ENCODE data around the gene KCTD1. TPM values are rescaled to one million over a fixed set of nuclear protein-coding genes. Genes with fewer than 3 reads are reported as not detected.

Gene KCTD1
- total RNA-seq, 1 donor from 2014 or later: 6.4 TPM

DNA sequence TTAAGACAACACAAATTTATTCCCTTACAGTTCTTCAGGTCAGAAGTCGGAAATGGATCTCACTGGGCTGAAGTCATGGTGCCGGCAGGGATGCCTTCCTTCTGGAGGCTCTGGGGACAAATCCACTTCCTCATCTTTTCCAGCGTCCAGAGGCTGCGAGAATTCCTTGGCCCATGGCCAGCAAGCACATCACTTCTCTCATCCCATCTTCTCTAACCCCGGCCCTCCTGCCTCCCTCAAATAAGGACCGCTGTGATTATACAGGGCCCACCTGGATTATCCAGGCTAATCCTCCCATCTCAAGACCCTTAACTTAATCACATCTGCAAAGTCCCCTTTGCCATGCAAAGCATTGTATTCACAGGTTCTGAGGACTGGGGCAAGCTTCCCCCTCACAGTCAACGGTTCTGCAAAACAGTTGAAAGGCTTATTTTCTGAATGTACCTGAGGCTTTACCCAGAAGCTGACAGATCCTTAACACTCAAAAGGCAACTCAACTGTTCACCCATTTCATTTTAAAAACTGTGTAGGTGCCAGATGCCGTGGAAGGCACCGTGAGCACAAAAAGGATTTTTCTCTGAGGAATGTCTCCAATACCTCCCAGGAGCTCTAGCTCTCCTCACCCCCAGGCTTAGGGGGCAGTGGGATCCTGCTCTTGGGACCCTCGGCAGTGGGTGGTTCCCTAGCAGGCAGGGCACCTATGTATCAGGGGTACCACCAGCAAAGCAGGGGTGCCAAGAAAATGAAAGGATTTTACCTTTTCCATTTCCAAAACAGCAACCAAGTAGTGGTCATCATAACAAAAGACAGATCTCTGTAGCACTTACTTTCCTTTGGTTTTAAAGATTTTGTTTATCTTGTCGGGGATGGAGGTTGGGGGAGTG lies 84.0 kb downstream of the KCTD1 start:
- no peaks in the 10 kb centered on the region for H3K9me3 Mint-ChIP-seq
- intact Hi-C loops (cut with micrococcal nuclease): no loop called here
- H3K27ac Mint-ChIP-seq: no peak overlapping the region

DNA sequence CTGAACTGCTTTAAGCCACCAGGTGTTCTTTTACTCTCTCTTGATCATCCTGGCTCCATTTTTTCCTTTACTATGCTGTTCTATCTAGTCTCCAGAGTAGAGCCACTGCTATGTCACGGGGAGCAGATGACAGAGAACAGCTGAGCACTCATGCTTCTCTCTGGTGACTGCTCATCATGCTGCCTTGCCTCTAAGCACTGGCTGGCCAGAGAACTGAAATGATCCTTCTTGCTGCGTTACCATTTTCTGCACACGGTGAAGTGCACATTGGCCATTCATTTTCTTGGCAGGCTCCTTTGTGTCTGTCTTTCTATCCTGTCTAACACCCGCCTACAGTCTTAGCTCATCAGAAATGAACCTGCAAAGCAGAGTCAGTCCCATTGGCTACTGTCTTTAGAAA lies 86.0 kb downstream of the KCTD1 start:
- no peak for DNase-seq (ENCODE audit: low spot score)
- H3K4me1 Mint-ChIP-seq (ENCODE audit: low read depth): peaks cover 18% of the 10 kb centered on the region
- no peaks in the 10 kb centered on the region for H3K9me3 Mint-ChIP-seq
- intact Hi-C loops (cut with micrococcal nuclease): no loop called here
- H3K4me3 Mint-ChIP-seq (ENCODE audit: low read depth): no peak overlapping the region
- H3K36me3 Mint-ChIP-seq (ENCODE audit: low read depth): no peaks in the 10 kb centered on the region
- H3K27ac Mint-ChIP-seq: no peak overlapping the region
- no peaks in the 10 kb centered on the region for H3K27me3 Mint-ChIP-seq (ENCODE audit: low read depth)

More for the DNA sequence above, 84.0 kb downstream of the KCTD1 start:
- DNase-seq (ENCODE audit: low spot score): no peak
- no peak overlapping the region for H3K4me3 Mint-ChIP-seq (ENCODE audit: low read depth)
- H3K27me3 Mint-ChIP-seq (ENCODE audit: low read depth): no peaks in the 10 kb centered on the region
- H3K36me3 Mint-ChIP-seq (ENCODE audit: low read depth): no peaks in the 10 kb centered on the region
- peaks cover 7% of the 10 kb centered on the region for H3K4me1 Mint-ChIP-seq (ENCODE audit: low read depth)

DNA sequence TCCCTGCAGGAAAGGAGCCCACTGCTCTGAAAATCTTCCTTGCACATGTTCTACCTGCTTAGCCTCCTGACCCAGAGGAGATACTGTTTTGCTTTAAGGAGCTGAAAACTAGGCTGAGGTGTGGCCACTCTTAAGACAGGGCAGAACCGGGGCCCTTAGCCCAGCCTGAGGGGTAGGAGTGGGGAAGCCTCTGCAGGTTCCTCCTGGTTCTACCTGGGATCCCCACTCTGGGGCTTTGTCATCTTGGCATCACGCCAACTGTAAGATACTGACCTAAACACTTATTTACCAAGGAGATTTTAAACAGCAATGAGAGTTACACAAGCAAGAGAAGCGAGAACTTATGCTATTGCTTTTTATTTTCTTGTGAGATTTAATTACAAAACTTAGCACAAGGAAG lies 86.9 kb downstream of the KCTD1 start:
- Mint-ChIP-seq H3K36me3 (ENCODE audit: low read depth) (no peaks in the 10 kb centered on the region), H3K4me3 (ENCODE audit: low read depth) (no peak overlapping the region), H3K27ac (no peak overlapping the region), H3K9me3 (no peaks in the 10 kb centered on the region), H3K27me3 (ENCODE audit: low read depth) (no peaks in the 10 kb centered on the region), H3K4me1 (ENCODE audit: low read depth) (peaks cover 18% of the 10 kb centered on the region)
- intact Hi-C loops (cut with micrococcal nuclease): no loop called here
- no peak for DNase-seq (ENCODE audit: low spot score)

DNA sequence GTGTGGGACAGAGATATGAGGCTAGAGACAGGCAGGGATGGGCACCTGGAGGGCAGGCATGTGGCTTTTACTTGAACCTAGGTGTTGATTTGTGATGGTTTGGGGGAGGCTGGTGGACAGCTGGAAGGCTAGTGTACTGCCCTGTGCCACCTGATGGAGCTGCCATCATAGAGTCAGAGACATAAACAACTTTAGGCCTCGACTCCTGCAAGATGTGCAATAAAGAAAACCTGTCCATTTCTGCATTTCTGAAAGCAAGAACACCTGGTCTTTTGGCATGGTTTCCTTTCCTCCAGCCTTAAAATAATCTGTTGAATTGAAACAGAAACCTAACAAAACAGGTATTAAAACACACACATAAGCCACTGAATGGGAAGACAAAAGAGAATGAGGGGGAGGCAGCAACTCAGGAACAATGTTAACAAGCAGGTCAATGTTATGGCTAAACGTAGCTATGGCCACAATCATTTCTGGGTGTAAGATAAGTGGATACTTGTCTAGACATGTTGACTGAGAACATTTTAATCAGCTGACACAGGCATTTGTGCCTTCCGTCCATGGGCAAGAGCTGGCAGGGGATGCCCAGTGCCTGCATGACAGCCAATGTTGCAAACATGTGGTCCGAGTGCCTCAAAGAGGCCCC lies 87.8 kb downstream of the KCTD1 start:
- H3K4me3 Mint-ChIP-seq (ENCODE audit: low read depth): no peak overlapping the region
- no peaks in the 10 kb centered on the region for H3K36me3 Mint-ChIP-seq (ENCODE audit: low read depth)
- H3K4me1 Mint-ChIP-seq (ENCODE audit: low read depth): peaks cover 18% of the 10 kb centered on the region
- H3K9me3 Mint-ChIP-seq: no peaks in the 10 kb centered on the region
- DNase-seq (ENCODE audit: low spot score): no peak
- intact Hi-C loops (cut with micrococcal nuclease): no loop called here
- H3K27ac Mint-ChIP-seq: no peak overlapping the region
- no peaks in the 10 kb centered on the region for H3K27me3 Mint-ChIP-seq (ENCODE audit: low read depth)

DNA sequence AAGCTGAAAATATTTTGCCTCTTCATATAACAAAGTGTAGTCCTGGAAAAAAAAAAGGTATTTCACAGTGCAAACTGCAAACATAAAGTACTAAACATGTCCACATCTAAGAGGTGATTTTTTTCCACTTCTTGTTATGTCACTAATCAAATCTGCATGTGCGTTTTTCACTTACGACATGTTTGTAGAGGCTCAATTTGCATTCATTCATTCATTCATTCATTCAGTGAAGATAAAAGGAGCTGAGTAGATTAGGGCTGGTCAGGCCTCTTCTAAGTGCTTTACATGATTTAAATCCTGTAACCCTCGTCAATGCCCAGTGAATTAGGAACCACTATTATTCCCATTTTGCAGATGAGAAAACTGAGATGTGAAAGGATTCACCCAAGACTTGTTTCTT lies 88.5 kb downstream of the KCTD1 start:
- no peaks in the 10 kb centered on the region for H3K36me3 Mint-ChIP-seq (ENCODE audit: low read depth)
- no peak overlapping the region for H3K4me3 Mint-ChIP-seq (ENCODE audit: low read depth)
- intact Hi-C loops (cut with micrococcal nuclease): loop anchor here (5.0 kb wide), 2 partner anchors 87 to 252 kb away; partner anchors contain the start of gene KCTD1
- no peak overlapping the region for H3K27ac Mint-ChIP-seq
- H3K9me3 Mint-ChIP-seq: no peaks in the 10 kb centered on the region
- no peak for DNase-seq (ENCODE audit: low spot score)
- H3K27me3 Mint-ChIP-seq (ENCODE audit: low read depth): no peaks in the 10 kb centered on the region
- H3K4me1 Mint-ChIP-seq (ENCODE audit: low read depth): peaks cover 18% of the 10 kb centered on the region

DNA sequence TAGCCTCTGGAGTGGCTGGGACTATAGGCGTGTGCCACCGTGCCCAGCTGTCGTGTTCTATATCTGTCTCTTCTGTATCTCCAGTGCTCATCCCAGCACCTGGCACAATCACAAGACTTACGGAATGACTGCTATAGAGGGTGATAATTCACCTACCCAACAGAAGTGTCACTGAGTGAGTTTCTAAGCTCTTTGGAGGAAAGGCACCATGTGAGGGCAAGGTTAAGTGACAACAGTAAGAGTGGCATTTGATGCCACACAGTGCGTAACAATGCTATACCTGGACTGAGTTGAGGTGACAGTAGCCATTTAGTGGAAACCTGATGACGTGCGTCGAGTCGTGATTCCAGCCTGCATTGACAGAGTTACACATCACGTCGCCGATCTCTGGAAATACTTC lies 89.0 kb downstream of the KCTD1 start:
- H3K4me3 Mint-ChIP-seq (ENCODE audit: low read depth): no peak overlapping the region
- DNase-seq (ENCODE audit: low spot score): no peak
- H3K27ac Mint-ChIP-seq: no peak overlapping the region
- intact Hi-C loops (cut with micrococcal nuclease): loop anchor here (5.0 kb wide), 2 partner anchors 88 to 253 kb away; partner anchors contain the start of gene KCTD1
- no peaks in the 10 kb centered on the region for H3K9me3 Mint-ChIP-seq
- H3K36me3 Mint-ChIP-seq (ENCODE audit: low read depth): no peaks in the 10 kb centered on the region
- H3K27me3 Mint-ChIP-seq (ENCODE audit: low read depth): no peaks in the 10 kb centered on the region
- peaks cover 18% of the 10 kb centered on the region for H3K4me1 Mint-ChIP-seq (ENCODE audit: low read depth)

DNA sequence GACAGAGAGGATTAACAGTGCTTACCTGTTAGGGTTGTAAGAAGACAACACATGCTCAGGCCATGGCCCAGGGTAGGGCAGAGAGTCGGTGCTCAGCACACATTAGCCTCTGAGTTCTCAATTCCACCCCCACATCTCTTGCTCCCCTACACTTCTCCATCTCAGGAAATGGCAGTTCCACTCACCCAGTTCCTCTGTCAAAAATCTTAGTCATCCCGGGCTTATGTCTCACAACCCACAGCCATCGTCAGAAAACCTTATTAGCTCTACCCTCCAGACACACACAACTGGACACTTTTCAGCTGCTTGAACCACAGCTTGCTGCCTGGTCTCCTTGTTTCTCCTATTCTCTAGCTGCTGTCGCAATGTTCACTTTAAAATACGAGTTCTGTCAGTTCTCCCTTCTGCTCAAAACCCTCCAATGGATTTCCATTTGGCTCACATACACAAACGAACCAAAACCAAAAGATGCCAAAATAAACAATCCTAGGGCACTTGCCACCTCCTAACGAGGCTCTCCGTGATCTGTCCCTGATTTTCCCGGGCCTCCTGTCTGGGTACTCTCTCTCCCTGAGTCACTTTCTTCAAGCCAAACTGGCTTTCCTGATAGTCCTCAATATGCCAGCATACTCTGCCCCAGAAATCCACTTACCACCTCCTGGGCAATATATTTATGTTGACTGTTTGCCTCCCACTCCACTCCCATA lies 89.7 kb downstream of the KCTD1 start:
- Mint-ChIP-seq H3K27ac (peak overlapping the region; percentile 7), H3K36me3 (ENCODE audit: low read depth) (no peaks in the 10 kb centered on the region), H3K4me3 (ENCODE audit: low read depth) (no peak overlapping the region), H3K9me3 (no peaks in the 10 kb centered on the region), H3K27me3 (ENCODE audit: low read depth) (no peaks in the 10 kb centered on the region), H3K4me1 (ENCODE audit: low read depth) (peaks cover 18% of the 10 kb centered on the region)
- intact Hi-C loops (cut with micrococcal nuclease): loop anchor here (5.0 kb wide), 2 partner anchors 89 to 254 kb away; partner anchors contain the start of gene KCTD1
- no peak for DNase-seq (ENCODE audit: low spot score)

DNA sequence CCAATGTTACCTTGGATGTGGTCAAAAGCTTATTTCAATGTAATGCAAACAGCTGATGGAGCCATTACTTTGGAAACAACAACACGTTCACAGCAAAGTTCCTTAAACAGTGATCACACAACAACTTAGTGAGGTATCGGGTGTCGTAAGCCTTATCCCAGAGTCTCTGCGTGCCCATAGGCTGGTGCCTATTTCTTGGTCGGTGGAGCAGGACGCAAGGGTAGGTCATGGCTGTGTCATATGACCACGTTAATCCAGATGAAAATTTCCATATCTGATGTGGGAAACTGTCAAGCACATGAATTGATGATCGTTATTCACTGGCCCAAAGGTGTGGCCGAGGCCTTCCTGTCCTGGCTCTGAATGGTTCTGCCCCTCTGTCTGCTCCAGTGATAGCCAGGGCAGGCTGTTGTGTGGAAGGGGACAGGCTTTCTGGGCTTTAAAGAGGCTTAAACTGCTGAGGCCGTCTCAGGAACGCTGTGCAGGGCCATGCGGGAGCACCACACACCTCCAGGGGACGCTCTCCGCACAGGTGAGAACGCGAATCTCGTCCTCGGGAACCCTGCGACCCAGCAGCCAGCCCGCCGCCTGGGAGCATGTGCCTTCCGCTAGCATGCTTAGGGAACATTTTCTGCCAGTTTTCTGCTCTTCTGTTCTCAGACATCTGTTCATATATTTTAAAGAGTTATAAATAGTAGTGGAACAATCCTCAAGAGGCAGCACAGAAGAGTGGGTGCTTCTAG lies 90.6 kb downstream of the KCTD1 start:
- intact Hi-C loops (cut with micrococcal nuclease): loop anchor here (5.0 kb wide), 2 partner anchors 90 to 255 kb away; partner anchors contain the start of gene KCTD1

DNA sequence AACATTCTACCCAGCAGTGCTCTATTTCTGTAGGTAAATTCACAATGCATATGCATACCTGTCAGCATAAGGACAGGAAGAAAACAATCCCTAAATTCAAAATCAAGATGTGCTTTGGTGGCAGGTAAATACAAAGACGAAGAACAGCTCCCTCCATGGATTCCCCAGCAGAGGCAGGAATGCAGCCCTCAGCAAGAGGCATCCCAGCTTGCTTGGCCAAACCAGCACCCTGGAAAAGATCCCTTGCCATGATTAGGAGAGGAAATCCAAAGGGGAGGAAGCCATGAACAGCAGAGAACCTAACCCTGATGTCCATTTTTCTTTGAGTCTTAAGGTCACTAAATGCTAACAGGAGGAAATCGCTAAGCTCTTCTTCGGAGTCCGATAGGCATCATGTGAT lies 91.2 kb downstream of the KCTD1 start:
- H3K9me3 Mint-ChIP-seq: no peaks in the 10 kb centered on the region
- no peak overlapping the region for H3K4me3 Mint-ChIP-seq (ENCODE audit: low read depth)
- DNase-seq (ENCODE audit: low spot score): no peak
- peaks cover 18% of the 10 kb centered on the region for H3K4me1 Mint-ChIP-seq (ENCODE audit: low read depth)
- H3K36me3 Mint-ChIP-seq (ENCODE audit: low read depth): no peaks in the 10 kb centered on the region
- intact Hi-C loops (cut with micrococcal nuclease): loop anchor here (5.0 kb wide), 2 partner anchors 90 to 255 kb away; partner anchors contain the start of gene KCTD1
- H3K27ac Mint-ChIP-seq: no peak overlapping the region
- no peaks in the 10 kb centered on the region for H3K27me3 Mint-ChIP-seq (ENCODE audit: low read depth)

More for the DNA sequence above, 90.6 kb downstream of the KCTD1 start:
- Mint-ChIP-seq H3K27ac (no peak overlapping the region), H3K9me3 (no peaks in the 10 kb centered on the region), H3K36me3 (ENCODE audit: low read depth) (no peaks in the 10 kb centered on the region), H3K4me3 (ENCODE audit: low read depth) (no peak overlapping the region), H3K27me3 (ENCODE audit: low read depth) (no peaks in the 10 kb centered on the region), H3K4me1 (ENCODE audit: low read depth) (peaks cover 18% of the 10 kb centered on the region)
- no peak for DNase-seq (ENCODE audit: low spot score)

DNA sequence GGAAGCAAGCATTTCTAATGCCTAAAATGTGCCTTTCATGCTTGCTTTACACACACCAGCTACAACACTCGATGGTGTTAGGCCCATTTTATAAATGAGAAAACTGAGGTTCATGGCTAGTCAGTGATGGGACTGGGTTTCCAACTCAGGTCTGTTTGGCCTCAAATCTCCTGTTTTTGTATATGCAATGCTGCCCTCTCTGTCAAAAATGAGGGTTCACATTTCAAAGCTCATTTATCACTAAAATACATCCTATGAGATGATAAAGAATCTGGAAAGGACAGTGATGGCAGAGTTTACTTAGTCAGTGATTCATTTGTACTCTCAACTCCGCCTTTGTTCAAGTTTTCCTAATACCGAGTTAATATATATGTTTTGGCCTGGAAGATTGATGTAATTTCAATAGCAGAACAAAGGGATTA lies 92.3 kb downstream of the KCTD1 start:
- Mint-ChIP-seq H3K27me3 (ENCODE audit: low read depth) (peaks cover 3% of the 10 kb centered on the region), H3K27ac (no peak overlapping the region), H3K36me3 (ENCODE audit: low read depth) (no peaks in the 10 kb centered on the region), H3K4me1 (ENCODE audit: low read depth) (peaks cover 18% of the 10 kb centered on the region), H3K4me3 (ENCODE audit: low read depth) (no peak overlapping the region), H3K9me3 (no peaks in the 10 kb centered on the region)
- no peak for DNase-seq (ENCODE audit: low spot score)
- intact Hi-C loops (cut with micrococcal nuclease): loop anchor here (5.0 kb wide), 2 partner anchors 91 to 256 kb away; partner anchors contain the start of gene KCTD1

DNA sequence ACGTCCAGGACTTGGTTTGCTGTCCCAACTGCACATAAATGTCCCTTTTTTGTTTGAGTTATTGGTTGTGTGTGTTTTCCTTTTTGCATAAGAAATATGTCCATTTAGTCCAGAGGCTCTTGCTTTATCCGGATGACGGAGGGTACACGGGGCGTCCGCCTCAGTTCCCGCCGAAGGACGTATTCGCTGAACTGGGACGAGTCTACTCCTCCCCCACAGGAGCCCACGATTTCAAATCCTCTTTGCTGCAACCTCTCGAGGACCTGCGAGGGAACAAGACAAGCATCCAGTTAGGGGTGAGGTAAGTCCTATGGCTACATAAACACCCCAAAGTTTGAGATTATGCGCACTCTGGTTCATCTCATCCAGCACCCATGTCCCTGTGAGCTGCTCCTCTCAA lies 92.7 kb downstream of the KCTD1 start:
- Mint-ChIP-seq H3K27ac (no peak overlapping the region), H3K4me1 (ENCODE audit: low read depth) (peaks cover 16% of the 10 kb centered on the region), H3K27me3 (ENCODE audit: low read depth) (peaks cover 6% of the 10 kb centered on the region), H3K4me3 (ENCODE audit: low read depth) (no peak overlapping the region), H3K9me3 (no peaks in the 10 kb centered on the region), H3K36me3 (ENCODE audit: low read depth) (no peaks in the 10 kb centered on the region)
- intact Hi-C loops (cut with micrococcal nuclease): loop anchor here (5.0 kb wide), 2 partner anchors 92 to 257 kb away; partner anchors contain the start of gene KCTD1
- DNase-seq (ENCODE audit: low spot score): no peak

DNA sequence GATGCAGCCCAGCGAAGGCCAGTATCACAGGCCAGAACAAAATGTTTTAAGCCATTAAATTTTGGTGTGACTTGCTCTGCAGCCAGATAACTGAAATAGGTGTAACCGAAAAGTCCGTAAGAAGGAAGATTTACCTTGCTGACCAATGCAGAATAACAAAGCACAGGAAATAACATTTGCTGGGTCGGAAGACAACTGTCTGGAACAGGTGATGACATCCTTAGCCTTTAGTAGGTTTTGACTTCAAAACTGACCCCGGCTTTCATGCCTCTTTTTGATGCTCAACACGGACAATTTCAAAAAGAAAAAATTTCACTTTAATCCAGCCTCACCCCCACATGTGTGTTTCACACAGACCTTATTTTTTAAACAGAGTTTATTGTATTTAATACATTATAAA lies 93.7 kb downstream of the KCTD1 start:
- DNase-seq (ENCODE audit: low spot score): no peak
- Mint-ChIP-seq H3K4me1 (ENCODE audit: low read depth) (peaks cover 12% of the 10 kb centered on the region), H3K4me3 (ENCODE audit: low read depth) (no peak overlapping the region), H3K27ac (no peak overlapping the region), H3K27me3 (ENCODE audit: low read depth) (peaks cover 6% of the 10 kb centered on the region), H3K36me3 (ENCODE audit: low read depth) (no peaks in the 10 kb centered on the region), H3K9me3 (no peaks in the 10 kb centered on the region)
- intact Hi-C loops (cut with micrococcal nuclease): loop anchor here (5.0 kb wide), 2 partner anchors 93 to 258 kb away; partner anchors contain the start of gene KCTD1
